Activated naive CD8-positive, alpha-beta T cell treated with anti-CD3 and anti-CD28 coated beads, Interleukin-2, amount 10 ng/mL, durations not matched to agents 7 days and 5 days (primary cell): ENCODE data around the gene C19orf44. TPM values are rescaled to one million over a fixed set of nuclear protein-coding genes. Genes with fewer than 3 reads are reported as not detected.

Experiments
- ATAC-seq: fragments of 150-1000 bp; cut with Tn5 transposase; one replicate; pipeline ENCODE4 v1.10.0; 2021; ENCODE audit warnings: low read depth, moderate library complexity
- POLR2A ChIA-PET: fragments of 350-600 bp; sonication (Branson Sonifier 250); formaldehyde crosslinking; loops from one replicate; lab custom pipeline; 2021; ENCODE audit warnings: antibody characterized with exemption; lab: Charles Lee
- DNase-seq: peaks from one replicate; pipeline ENCODE4 v3.0.0; 2021
- H3K27ac Mint-ChIP-seq: one replicate; pipeline ENCODE4 v1.8.0; 2022; ENCODE audit warnings: mild to moderate bottlenecking, mixed read lengths
- H3K27me3 Mint-ChIP-seq: one replicate; pipeline ENCODE4 v1.8.0; 2022; ENCODE audit warnings: mild to moderate bottlenecking, moderate library complexity, mixed read lengths
- H3K36me3 Mint-ChIP-seq: one replicate; pipeline ENCODE4 v1.8.0; 2021; ENCODE audit warnings: mild to moderate bottlenecking, mixed read lengths
- H3K4me1 Mint-ChIP-seq: one replicate; pipeline ENCODE4 v1.8.0; 2021; ENCODE audit warnings: mixed read lengths
- H3K4me3 Mint-ChIP-seq: one replicate; pipeline ENCODE4 v1.8.0; 2022; ENCODE audit warnings: mild to moderate bottlenecking, moderate library complexity, mixed read lengths
- H3K9me3 Mint-ChIP-seq: one replicate; pipeline ENCODE4 v1.8.0; 2021; ENCODE audit warnings: mixed read lengths
- total RNA-seq, 2 experiments: library from RNA; stranded (reverse); gene quantifications; one replicate each; pipeline ENCODE4 v1.2.3, GENCODE V29; 2021

Gene C19orf44
- total RNA-seq, 2 experiments from 2014 or later, result 3.0 to 3.3 TPM

- ATAC-seq, result no peak
- peaks cover 5% of the 10 kb centered on the region for H3K36me3 Mint-ChIP-seq
- DNase-seq, result no peak
- no peaks in the 10 kb centered on the region for H3K27me3 Mint-ChIP-seq
- no peak overlapping the region for H3K4me3 Mint-ChIP-seq
- no peaks in the 10 kb centered on the region for H3K9me3 Mint-ChIP-seq
- H3K27ac Mint-ChIP-seq, result no peak overlapping the region
- peaks cover 8% of the 10 kb centered on the region for H3K4me1 Mint-ChIP-seq
- POLR2A ChIA-PET, result interaction anchor here (1.0 kb wide), 1 partner anchor 146 kb away, joined by 3 read pairs; the partner anchor contains the start of gene TMEM38A
Measured at GRCh38 chr19:16514383-16515019, 18.3 kb downstream of the C19orf44 start.

DNA sequence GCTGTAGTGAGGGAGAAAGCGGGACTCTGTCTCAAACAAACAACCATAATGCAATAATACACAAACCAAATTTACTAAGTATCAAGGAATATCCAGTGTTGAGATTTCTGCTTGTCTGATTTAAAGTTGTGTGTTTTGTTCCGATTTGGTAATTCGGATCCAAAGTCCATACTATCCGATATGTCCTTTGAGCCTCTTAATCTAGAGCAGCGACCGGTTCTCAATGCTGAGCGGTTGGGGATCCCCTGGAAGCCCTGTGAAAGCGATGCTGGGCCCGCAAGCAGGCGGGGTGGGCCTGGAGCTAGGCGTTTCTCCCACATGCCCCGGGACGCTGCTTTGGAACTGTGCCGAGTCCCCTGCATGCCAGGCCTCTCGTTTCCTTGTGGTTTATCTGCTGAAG, 20.2 kb downstream of the C19orf44 start:
- POLR2A ChIA-PET, result interaction anchor here (1.3 kb wide), 1 partner anchor 26 kb away, joined by 5 read pairs; the partner anchor contains the start of gene CHERP
- Mint-ChIP-seq H3K4me3 (no peak overlapping the region), H3K27ac (no peak overlapping the region), H3K9me3 (no peaks in the 10 kb centered on the region), H3K27me3 (no peaks in the 10 kb centered on the region), H3K4me1 (peaks cover 8% of the 10 kb centered on the region), H3K36me3 (peaks cover 6% of the 10 kb centered on the region)
- ATAC-seq, result no peak
- DNase-seq, result no peak

- H3K4me1 Mint-ChIP-seq, result peaks cover 8% of the 10 kb centered on the region
- H3K4me3 Mint-ChIP-seq, result no peak overlapping the region
- H3K27me3 Mint-ChIP-seq, result no peaks in the 10 kb centered on the region
- H3K9me3 Mint-ChIP-seq, result no peaks in the 10 kb centered on the region
- POLR2A ChIA-PET, result interaction anchor here (1.2 to 1.3 kb wide), 3 partner anchors 11 to 25 kb away, joined by 3 to 5 read pairs (median 4); partner anchors contain the start of gene CHERP
- no peak for DNase-seq
- peaks cover 6% of the 10 kb centered on the region for H3K36me3 Mint-ChIP-seq
- ATAC-seq, result peak; percentile 19
- H3K27ac Mint-ChIP-seq, result peak overlapping the region; percentile 56
Measured at GRCh38 chr19:16516923-16517610, 20.9 kb downstream of the C19orf44 start.

DNA sequence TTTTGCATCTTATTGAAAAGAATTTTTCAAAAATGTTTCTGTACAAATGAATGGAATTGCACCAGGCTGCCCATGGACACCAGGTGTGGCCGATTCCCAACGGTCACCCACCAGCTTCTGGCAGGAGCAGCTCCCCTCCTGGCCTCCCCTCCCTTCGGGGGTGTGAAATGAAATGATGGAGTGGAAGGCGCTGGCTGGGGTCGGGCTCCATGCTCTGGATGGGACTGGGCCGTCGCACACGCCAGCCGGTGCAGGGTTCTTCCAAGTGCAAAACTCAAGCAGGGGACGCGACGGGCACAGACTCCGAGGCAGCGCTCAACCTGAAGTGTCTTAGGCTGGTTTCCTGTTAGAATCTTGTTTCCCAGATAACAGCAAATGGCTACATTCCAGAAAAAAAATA, 21.9 kb downstream of the C19orf44 start:
- ATAC-seq (no peak), DNase-seq (no peak)
- peaks cover 11% of the 10 kb centered on the region for H3K36me3 Mint-ChIP-seq
- H3K9me3 Mint-ChIP-seq, result no peaks in the 10 kb centered on the region
- H3K4me3 Mint-ChIP-seq, result no peak overlapping the region
- POLR2A ChIA-PET, result interaction anchor here (1.2 kb wide), 1 partner anchor 10 kb away, joined by 3 read pairs; no protein-coding TSS in a partner anchor
- no peaks in the 10 kb centered on the region for H3K27me3 Mint-ChIP-seq
- no peak overlapping the region for H3K27ac Mint-ChIP-seq
- H3K4me1 Mint-ChIP-seq, result peaks cover 8% of the 10 kb centered on the region

DNA sequence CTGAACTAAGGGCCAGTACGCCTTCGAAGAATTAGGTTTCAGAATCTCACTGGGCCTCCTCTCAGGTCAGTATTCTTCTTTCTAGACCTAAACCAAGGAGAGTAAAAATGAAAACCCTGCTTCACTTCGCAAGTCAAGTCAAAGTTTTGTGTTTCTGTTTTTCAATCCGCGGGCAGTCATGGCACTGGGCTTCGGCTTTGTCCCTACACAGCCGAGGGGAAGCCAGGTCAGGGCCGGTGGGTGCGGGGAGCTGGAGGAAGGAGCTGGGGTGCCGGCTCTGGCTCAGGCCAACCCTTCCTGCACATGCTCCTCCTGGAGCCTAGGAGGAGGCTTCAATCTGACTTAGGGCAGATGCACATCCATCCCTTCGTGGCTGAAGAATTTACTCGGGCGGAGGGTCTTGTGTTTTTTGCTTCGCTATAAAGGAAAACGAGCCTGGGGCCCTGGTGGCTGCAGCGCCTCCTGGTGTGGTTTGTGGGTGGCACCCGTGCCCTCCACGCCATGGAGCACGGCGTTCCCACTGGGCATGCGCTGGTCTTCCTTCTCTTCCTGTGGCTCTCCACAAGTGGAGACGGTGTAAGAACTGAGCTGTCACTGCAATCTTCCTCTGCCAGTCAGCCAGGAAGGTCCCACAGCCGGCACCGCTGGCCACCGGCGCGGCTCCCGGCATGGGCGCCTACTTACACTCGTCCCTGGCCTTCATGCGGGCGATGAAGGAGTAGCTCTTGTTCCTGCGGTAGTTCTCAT, 22.5 kb downstream of the C19orf44 start:
- peaks cover 8% of the 10 kb centered on the region for H3K4me1 Mint-ChIP-seq
- ATAC-seq (no peak), DNase-seq (no peak)
- H3K27ac Mint-ChIP-seq, result no peak overlapping the region
- H3K27me3 Mint-ChIP-seq, result no peaks in the 10 kb centered on the region
- H3K36me3 Mint-ChIP-seq, result peaks cover 13% of the 10 kb centered on the region
- no peak overlapping the region for H3K4me3 Mint-ChIP-seq
- no peaks in the 10 kb centered on the region for H3K9me3 Mint-ChIP-seq
- POLR2A ChIA-PET, result interaction anchor here (1.2 kb wide), 1 partner anchor 10 kb away, joined by 3 read pairs; no protein-coding TSS in a partner anchor

GRCh38 chr19:16519230-16519687, 23.1 kb downstream of the C19orf44 start:
- Mint-ChIP-seq H3K27ac (no peak overlapping the region), H3K4me3 (no peak overlapping the region), H3K4me1 (peaks cover 8% of the 10 kb centered on the region), H3K9me3 (no peaks in the 10 kb centered on the region), H3K36me3 (peaks cover 19% of the 10 kb centered on the region), H3K27me3 (no peaks in the 10 kb centered on the region)
- DNase-seq, result no peak
- no peak for ATAC-seq
- POLR2A ChIA-PET, result no interaction called here

DNA sequence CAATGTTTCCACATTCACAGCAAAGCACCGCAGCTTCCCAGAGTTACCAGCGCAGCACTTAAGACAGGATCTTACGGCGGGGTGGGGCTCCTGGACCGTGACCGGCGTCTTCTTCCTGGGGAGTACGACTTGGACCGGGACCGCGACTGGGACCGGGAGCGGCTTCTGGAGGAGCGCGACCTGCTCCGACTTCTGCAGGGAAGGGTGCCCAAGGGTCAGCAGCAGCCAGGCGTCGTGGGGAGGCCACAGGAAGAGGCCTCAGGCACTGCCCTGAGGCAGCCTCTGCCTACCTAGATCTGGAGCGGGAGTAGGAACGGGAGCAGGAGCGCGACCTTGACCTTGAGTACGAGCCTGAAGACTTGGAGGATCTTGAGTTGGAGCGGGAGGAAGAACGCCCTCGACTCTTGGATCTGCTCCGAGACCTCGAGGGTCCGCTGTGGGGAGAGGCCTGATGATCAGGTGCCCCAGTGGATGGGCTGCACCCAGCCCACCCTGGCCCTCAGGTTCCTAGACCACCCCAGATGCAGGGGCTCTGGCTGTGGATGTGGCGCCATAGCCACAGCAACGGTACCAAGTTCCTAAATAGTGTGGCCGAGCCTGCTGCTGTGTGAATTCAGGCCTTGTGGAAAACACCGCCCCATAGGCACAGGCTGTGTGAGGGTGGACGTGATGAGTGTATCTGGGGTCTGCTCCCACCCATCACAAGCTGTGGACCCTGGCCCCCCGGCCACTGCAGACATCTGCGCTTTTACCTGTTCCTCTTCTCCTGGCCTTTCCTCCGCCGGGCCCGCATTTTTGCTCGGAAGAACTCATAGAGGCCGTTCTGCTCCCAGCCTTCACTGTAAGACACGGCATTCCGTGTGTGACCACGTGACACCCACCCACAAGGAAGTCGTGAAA, 24.1 kb downstream of the C19orf44 start:
- Mint-ChIP-seq H3K36me3 (peaks cover 19% of the 10 kb centered on the region), H3K4me1 (peaks cover 8% of the 10 kb centered on the region), H3K27ac (no peak overlapping the region), H3K27me3 (no peaks in the 10 kb centered on the region), H3K4me3 (no peak overlapping the region), H3K9me3 (no peaks in the 10 kb centered on the region)
- POLR2A ChIA-PET, result no interaction called here
- ATAC-seq (no peak), DNase-seq (no peak)

- H3K9me3 Mint-ChIP-seq, result no peaks in the 10 kb centered on the region
- H3K27me3 Mint-ChIP-seq, result no peaks in the 10 kb centered on the region
- peaks cover 8% of the 10 kb centered on the region for H3K4me1 Mint-ChIP-seq
- ATAC-seq, result no peak
- H3K36me3 Mint-ChIP-seq, result peaks cover 19% of the 10 kb centered on the region
- POLR2A ChIA-PET, result no interaction called here
- H3K4me3 Mint-ChIP-seq, result no peak overlapping the region
- no peak overlapping the region for H3K27ac Mint-ChIP-seq
- no peak for DNase-seq
Measured at GRCh38 chr19:16520986-16521624, 24.9 kb downstream of the C19orf44 start.

DNA sequence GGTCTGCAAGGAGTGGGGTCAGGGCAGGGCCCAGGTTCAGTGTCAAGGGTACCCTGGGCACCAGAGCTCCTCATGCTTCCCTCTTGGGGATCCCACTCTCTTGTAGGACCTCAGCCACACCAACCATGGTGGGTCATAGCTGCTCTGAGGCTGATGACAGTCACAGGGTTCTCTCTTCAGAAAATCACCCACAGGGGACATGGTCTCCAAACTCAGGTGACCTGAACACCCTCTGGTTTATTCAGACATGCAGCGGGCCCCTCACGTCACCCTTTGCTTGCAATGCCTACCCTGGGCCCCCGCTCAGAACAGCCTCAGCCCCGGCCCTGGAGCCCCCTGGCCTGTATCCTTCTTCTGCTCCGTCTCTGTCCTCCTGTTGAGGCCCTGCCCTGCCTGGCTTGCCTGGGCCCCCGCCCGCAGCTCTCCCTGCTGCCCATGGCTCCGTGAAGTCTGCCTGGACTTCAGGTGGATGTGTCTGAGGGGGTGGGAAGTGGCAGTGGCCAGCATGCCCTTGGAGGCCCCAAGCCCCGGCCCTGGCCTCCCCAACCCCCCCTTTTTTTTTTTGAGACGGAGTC, 25.6 kb downstream of the C19orf44 start:
- Mint-ChIP-seq H3K4me1 (peaks cover 8% of the 10 kb centered on the region), H3K36me3 (peaks cover 19% of the 10 kb centered on the region), H3K9me3 (no peaks in the 10 kb centered on the region), H3K4me3 (no peak overlapping the region), H3K27me3 (no peaks in the 10 kb centered on the region), H3K27ac (no peak overlapping the region)
- POLR2A ChIA-PET, result interaction anchor here (0.9 kb wide), 1 partner anchor 44 kb away, joined by 3 read pairs; no protein-coding TSS in a partner anchor
- ATAC-seq, result no peak
- no peak for DNase-seq

DNA sequence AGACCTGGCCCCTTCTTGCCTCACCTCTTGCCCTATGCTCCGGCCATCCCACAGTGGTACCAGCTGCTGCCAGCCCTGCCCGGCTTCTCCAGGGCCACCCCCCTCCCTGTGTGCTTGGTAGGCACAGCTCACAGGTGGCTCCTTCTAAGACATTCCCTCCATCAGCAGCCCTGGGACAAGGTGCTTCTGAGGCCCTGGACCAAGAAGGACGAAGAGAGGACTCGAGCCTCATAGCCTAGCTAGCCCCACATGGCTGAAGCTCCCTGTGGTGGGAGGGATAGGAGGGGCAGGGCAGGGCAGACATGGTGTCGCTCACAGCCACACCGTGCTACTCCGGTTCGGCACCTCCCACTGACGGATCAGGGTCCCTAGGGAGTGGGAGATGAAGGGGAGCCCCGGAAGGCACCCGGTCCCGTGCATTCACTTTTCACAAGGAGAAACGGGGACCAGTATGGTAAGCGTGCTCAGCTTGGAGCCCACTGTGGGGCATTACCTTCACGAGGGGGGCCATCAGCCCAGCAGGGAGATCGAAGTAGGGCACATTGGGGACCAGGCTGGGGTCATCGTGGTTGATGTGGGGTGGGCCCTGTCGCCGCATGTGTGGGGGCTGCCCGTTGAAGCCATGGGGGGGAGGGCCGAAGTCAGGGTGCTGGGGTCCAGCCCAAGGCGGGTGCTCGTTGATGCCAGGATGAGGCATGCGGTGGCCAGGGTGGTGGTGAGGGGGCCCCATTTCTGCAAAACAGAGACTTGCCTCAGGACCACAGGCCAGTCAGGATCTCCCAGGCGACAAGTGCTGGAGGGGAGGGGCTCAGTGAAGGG, 26.6 kb downstream of the C19orf44 start:
- no peak overlapping the region for H3K27ac Mint-ChIP-seq
- H3K4me3 Mint-ChIP-seq, result no peak overlapping the region
- ATAC-seq (no peak), DNase-seq (no peak)
- no peaks in the 10 kb centered on the region for H3K9me3 Mint-ChIP-seq
- H3K36me3 Mint-ChIP-seq, result peaks cover 20% of the 10 kb centered on the region
- peaks cover under 1% of the 10 kb centered on the region for H3K4me1 Mint-ChIP-seq
- POLR2A ChIA-PET, result interaction anchor here (0.9 kb wide), 1 partner anchor 44 kb away, joined by 3 read pairs; no protein-coding TSS in a partner anchor
- no peaks in the 10 kb centered on the region for H3K27me3 Mint-ChIP-seq

GRCh38 chr19:16524991-16525734, 29.0 kb downstream of the C19orf44 start:
- Mint-ChIP-seq H3K4me1 (no peaks in the 10 kb centered on the region), H3K27me3 (no peaks in the 10 kb centered on the region), H3K27ac (no peak overlapping the region), H3K9me3 (no peaks in the 10 kb centered on the region), H3K4me3 (no peak overlapping the region), H3K36me3 (peaks cover 14% of the 10 kb centered on the region)
- no peak for DNase-seq
- POLR2A ChIA-PET, result no interaction called here
- ATAC-seq, result no peak
